GM23338 (cell line): Measurements from ENCODE around the gene SYT10. TPM values are rescaled to one million over a fixed set of nuclear protein-coding genes. Genes with fewer than 3 reads are reported as not detected.

Experiments used
- ATAC-seq: fragments of 200-7000 bp; cut with Tn5 transposase; 3 replicates; pipeline ENCODE4 v1.9.1; 2020
- DNase-seq: peaks from one replicate; pipeline ENCODE4 v3.0.0-alpha.2; 2015; ENCODE audit warnings: low spot score
- H2AFZ ChIP-seq: fragments of 200-600 bp; sonication (generic); 2 replicates; pipeline ENCODE4 v1.8.0; 2016; ENCODE audit warnings: antibody characterized with exemption, mild to moderate bottlenecking, moderate library complexity
- H3F3A ChIP-seq: fragments of 200-600 bp; sonication (generic); replicated peaks from 2 replicates; pipeline ENCODE4 v1.8.0; 2017; ENCODE audit warnings: antibody characterized with exemption, mixed run types, low read depth
- H3K27ac ChIP-seq: fragments of 200-600 bp; sonication (generic); 2 replicates; pipeline ENCODE4 v1.6.1; 2016; ENCODE audit warnings: low read depth
- H3K27me3 ChIP-seq: fragments of 200-600 bp; sonication (generic); 2 replicates; pipeline ENCODE4 v1.8.0; 2016; ENCODE audit warnings: mild to moderate bottlenecking, mixed run types, moderate library complexity; ENCODE audit not compliant: insufficient read depth
- H3K36me3 ChIP-seq: fragments of 200-600 bp; sonication (generic); 2 replicates; pipeline ENCODE4 v1.8.0; 2016; ENCODE audit warnings: mild to moderate bottlenecking; ENCODE audit not compliant: insufficient read depth
- H3K4me1 ChIP-seq: fragments of 200-600 bp; sonication (generic); 2 replicates; pipeline ENCODE4 v1.8.0; 2016; ENCODE audit warnings: mild to moderate bottlenecking, moderate library complexity; ENCODE audit not compliant: insufficient read depth
- H3K4me2 ChIP-seq: fragments of 200-600 bp; sonication (generic); 2 replicates; pipeline ENCODE4 v1.7.1; 2017; ENCODE audit warnings: mixed run types
- H3K4me3 ChIP-seq: fragments of 200-600 bp; sonication (generic); 2 replicates; pipeline ENCODE4 v1.6.1; 2016; ENCODE audit warnings: mixed run types
- H3K79me2 ChIP-seq: fragments of 200-600 bp; sonication (generic); replicated peaks from 2 replicates; pipeline ENCODE4 v1.8.0; 2017; ENCODE audit warnings: mild to moderate bottlenecking; ENCODE audit not compliant: insufficient read depth
- H3K9me2 ChIP-seq: fragments of 200-600 bp; sonication (generic); 2 replicates; pipeline ENCODE4 v1.8.0; 2017; ENCODE audit not compliant: insufficient read depth
- H4K20me1 ChIP-seq: fragments of 200-600 bp; sonication (generic); replicated peaks from 2 replicates; pipeline ENCODE4 v1.8.0; 2017; ENCODE audit warnings: mild to moderate bottlenecking; ENCODE audit not compliant: insufficient read depth
- H3K27ac Mint-ChIP-seq: 2 replicates; pipeline ENCODE4 v1.8.0; 2020; ENCODE audit warnings: inconsistent platforms, mild to moderate bottlenecking, moderate library complexity, mixed read lengths
- H3K27me3 Mint-ChIP-seq: 3 replicates; pipeline ENCODE4 v1.8.0; 2022; ENCODE audit warnings: low read depth, mild to moderate bottlenecking, moderate library complexity, mixed read lengths, inconsistent platforms; ENCODE audit not compliant: insufficient read depth, poor library complexity
- H3K36me3 Mint-ChIP-seq: 3 replicates; pipeline ENCODE4 v1.8.0; 2021; ENCODE audit warnings: low read depth, mild to moderate bottlenecking, inconsistent platforms, moderate library complexity, mixed read lengths
- H3K4me1 Mint-ChIP-seq: 3 replicates; pipeline ENCODE4 v1.8.0; 2020; ENCODE audit warnings: mild to moderate bottlenecking, inconsistent platforms, mixed read lengths
- H3K4me3 Mint-ChIP-seq: 3 replicates; pipeline ENCODE4 v1.8.0; 2021; ENCODE audit warnings: moderate library complexity, mild to moderate bottlenecking, inconsistent platforms, mixed read lengths
- H3K9me3 Mint-ChIP-seq: 3 replicates; pipeline ENCODE4 v1.8.0; 2020; ENCODE audit warnings: moderate library complexity, mild to moderate bottlenecking, inconsistent platforms, mixed read lengths
- CREB1 ChIP-seq: fragments of 250-450 bp; sonication (Bioruptor Pico); IDR thresholded peaks from 2 replicates; pipeline ENCODE4 v1.5.0; 2020; ENCODE audit warnings: low read depth, mild to moderate bottlenecking, moderate library complexity
- EZH2 ChIP-seq: fragments of 200-600 bp; sonication (generic); IDR thresholded peaks from one replicate; pipeline ENCODE4 v1.8.0; 2017; ENCODE audit warnings: antibody characterized with exemption, mild to moderate bottlenecking, low read depth; ENCODE audit not compliant: unreplicated experiment
- EZH2phosphoT487 ChIP-seq: fragments of 200-600 bp; sonication (generic); IDR thresholded peaks from one replicate; pipeline ENCODE4 v1.8.1; 2018; ENCODE audit warnings: antibody characterized with exemption; ENCODE audit not compliant: unreplicated experiment
- JUNB ChIP-seq: IDR thresholded peaks from one replicate; pipeline ENCODE4 v1.6.1; 2016; ENCODE audit warnings: antibody characterized with exemption; ENCODE audit not compliant: unreplicated experiment
- NANOG ChIP-seq: IDR thresholded peaks from 2 replicates; pipeline ENCODE4 v1.6.1; 2016; ENCODE audit warnings: antibody characterized with exemption, borderline replicate concordance
- POLR2AphosphoS5 ChIP-seq: IDR thresholded peaks from 2 replicates; pipeline ENCODE4 v1.6.1; 2016; ENCODE audit warnings: antibody characterized with exemption, low read depth
- REST ChIP-seq: IDR thresholded peaks from one replicate; pipeline ENCODE4 v1.6.1; 2018; ENCODE audit warnings: antibody characterized with exemption; ENCODE audit not compliant: unreplicated experiment
- STAT1 ChIP-seq: IDR thresholded peaks from one replicate; pipeline ENCODE4 v1.6.1; 2016; ENCODE audit warnings: antibody characterized with exemption; ENCODE audit not compliant: unreplicated experiment
- ZNF114 ChIP-seq: fragments of 250-450 bp; sonication (Bioruptor Pico); IDR thresholded peaks from 2 replicates; pipeline ENCODE4 v1.5.0; 2020; ENCODE audit warnings: mild to moderate bottlenecking, moderate library complexity
- ZNF462 ChIP-seq: fragments of 250-450 bp; sonication (Bioruptor Pico); IDR thresholded peaks from 2 replicates; pipeline ENCODE4 v1.5.0; 2020; ENCODE audit warnings: mild to moderate bottlenecking, moderate library complexity
- long read RNA-seq: library from polyadenylated mRNA; unstranded; transcript quantifications from one replicate; pipeline ENCODE4 v2.0.0, GENCODE V29; 2020; ENCODE audit not compliant: unreplicated experiment
- polyA plus RNA-seq: library from polyadenylated mRNA; unstranded; fragments of >200 nt; fragmentation: Nextera tagmentation; extraction: Ambion mirVana; gene quantifications from 2 replicates; pipeline ENCODE4 v1.2.1, GENCODE V29; 2016
- total RNA-seq: library from RNA; depleted of rRNA; stranded (reverse); fragments of >200 nt; shearing (Covaris generic); gene quantifications from 2 replicates; pipeline ENCODE4 v1.2.3, GENCODE V29; 2014; rRNA removed

Gene SYT10
- 3.0 and 5.7 TPM in 2 replicates for total RNA-seq
- 1.3 and 1.5 TPM in 2 replicates for polyA plus RNA-seq
- long read RNA-seq, partial matches to known transcripts = 3 of 4 reads
- long read RNA-seq, other reads (novel, unspliced or antisense) = 1 of 4 reads

GRCh38 chr12:33439587-33440011, at the start of gene SYT10:
Gene SYT10, minus strand, starts transcription at chr12:33439819. Its CDS starts 297 bp downstream, at chr12:33439522.
- H3K4me2 ChIP-seq = peak within 1 kb of the TSS; percentile 92
- peaks cover 32% of the 10 kb centered on the region for H3K27me3 Mint-ChIP-seq

GRCh38 chr12:33488036-33488435, 48.4 kb upstream of the SYT10 start:
- Histone ChIP-seq H3K27me3 (no peaks in the 10 kb centered on the region), H3F3A (no peaks in the 10 kb centered on the region), H3K4me1 (peaks cover 6% of the 10 kb centered on the region; the same call in 1 of the 2 replicates), H3K9me2 (peaks cover 4% of the 10 kb centered on the region), H2AFZ (no peak overlapping the region), H3K27ac (no peak overlapping the region), H3K36me3 (no peaks in the 10 kb centered on the region), H3K4me3 (no peak overlapping the region), H3K79me2 (no peaks in the 10 kb centered on the region), H3K4me2 (no peak overlapping the region), H4K20me1 (no peaks in the 10 kb centered on the region)
- Mint-ChIP-seq H3K4me1 (peaks cover 6% of the 10 kb centered on the region; the same call in 2 of the 3 replicates), H3K27me3 (peaks cover 2% of the 10 kb centered on the region), H3K9me3 (peaks cover 9% of the 10 kb centered on the region), H3K36me3 (peaks cover 9% of the 10 kb centered on the region), H3K4me3 (no peak overlapping the region), H3K27ac (no peak overlapping the region; the same call in 1 of the 2 replicates)
- DNase-seq (no peak), ATAC-seq (no peak)
- no peak for TF ChIP-seq ZNF462 (CRISPR knock-in tag)
- no peak for TF ChIP-seq JUNB
- no peak for TF ChIP-seq NANOG
- no peak for TF ChIP-seq REST
- TF ChIP-seq EZH2phosphoT487 = no peak
- TF ChIP-seq CREB1 (CRISPR knock-in tag) = no peak
- no peak for TF ChIP-seq ZNF114
- no peak for TF ChIP-seq STAT1
- no peak for TF ChIP-seq POLR2AphosphoS5
- no peak for TF ChIP-seq EZH2

More at GRCh38 chr12:33439587-33440011, at the start of gene SYT10:
- DNase-seq (peak; percentile 89), ATAC-seq (peak; percentile 79)
- peaks cover 3% of the 10 kb centered on the region; the same call in 2 of the 3 replicates for H3K9me3 Mint-ChIP-seq
- H3K4me3 ChIP-seq = peak within 1 kb of the TSS; percentile 79
- no peaks in the 10 kb centered on the region; the same call in 1 of the 2 replicates for H3F3A ChIP-seq
- H3K79me2 ChIP-seq = no peaks in the 10 kb centered on the region
- H3K36me3 Mint-ChIP-seq = peaks cover 3% of the 10 kb centered on the region; the same call in 1 of the 3 replicates
- H3K27ac ChIP-seq = no peak within 1 kb of the TSS
- H3K4me3 Mint-ChIP-seq = peak within 1 kb of the TSS; percentile 87
- no peak for TF ChIP-seq ZNF114
- TF ChIP-seq EZH2phosphoT487 = no peak
- peak; percentile 26; the same call in 1 of the 2 replicates for TF ChIP-seq CREB1 (CRISPR knock-in tag)
- H3K36me3 ChIP-seq = no peaks in the 10 kb centered on the region
- peaks cover 17% of the 10 kb centered on the region for H3K4me1 Mint-ChIP-seq
- peaks cover 21% of the 10 kb centered on the region for H3K4me1 ChIP-seq
- H3K9me2 ChIP-seq = no peaks in the 10 kb centered on the region
- peak within 1 kb of the TSS; percentile 30; the same call in 1 of the 2 replicates for H3K27ac Mint-ChIP-seq
- H2AFZ ChIP-seq = peak within 1 kb of the TSS; percentile 100
- no peaks in the 10 kb centered on the region for H4K20me1 ChIP-seq
- peaks cover 47% of the 10 kb centered on the region for H3K27me3 ChIP-seq
